Astrocyte (in vitro differentiated cells and primary cell): ENCODE data around the gene FSTL4. TPM values are rescaled to one million over a fixed set of nuclear protein-coding genes. Genes with fewer than 3 reads are reported as not detected.

ENCODE experiments used
- DNase-seq: peaks from one replicate; pipeline ENCODE4 v3.0.0-alpha.2; 2010; ENCODE audit warnings: low read depth
- FAIRE-seq: peaks from 2 replicates; lab custom pipeline; 2011; peaks lifted over from hg19 to GRCh38; lab: Jason Lieb, UNC
- H2AFZ ChIP-seq: 2 replicates; pipeline ENCODE4 v1.6.0; 2012; ENCODE audit warnings: low read depth, low read length, inconsistent platforms
- H3K27ac ChIP-seq: 2 replicates; pipeline ENCODE4 v1.5.1; 2011; ENCODE audit warnings: low read depth, low read length, inconsistent platforms
- H3K27me3 ChIP-seq: 2 replicates; pipeline ENCODE4 v1.6.0; 2011; ENCODE audit warnings: low read length, inconsistent platforms; ENCODE audit not compliant: insufficient read depth
- H3K36me3 ChIP-seq: 2 replicates; pipeline ENCODE4 v1.5.1; 2011; ENCODE audit warnings: low read length, inconsistent platforms; ENCODE audit not compliant: insufficient read depth
- H3K4me1 ChIP-seq: 2 replicates; pipeline ENCODE4 v1.5.1; 2011; ENCODE audit warnings: low read length, inconsistent platforms; ENCODE audit not compliant: insufficient read depth
- H3K4me2 ChIP-seq: 2 replicates; pipeline ENCODE4 v1.6.0; 2012; ENCODE audit warnings: low read length, inconsistent platforms
- H3K4me3 ChIP-seq: 2 replicates; pipeline ENCODE4 v1.5.1; 2011; ENCODE audit warnings: low read depth, mild to moderate bottlenecking, low read length, inconsistent platforms; ENCODE audit not compliant: insufficient read depth
- H3K79me2 ChIP-seq: 2 replicates; pipeline ENCODE4 v1.6.0; 2012; ENCODE audit warnings: mild to moderate bottlenecking, low read length, inconsistent platforms; ENCODE audit not compliant: insufficient read depth
- H3K9ac ChIP-seq: 2 replicates; pipeline ENCODE4 v1.6.0; 2012; ENCODE audit warnings: mild to moderate bottlenecking, low read length, inconsistent platforms
- H3K9me3 ChIP-seq: 2 replicates; pipeline ENCODE4 v1.5.1; 2012; ENCODE audit warnings: low read depth, mild to moderate bottlenecking, low read length, inconsistent platforms; ENCODE audit not compliant: insufficient read depth
- H4K20me1 ChIP-seq: 2 replicates; pipeline ENCODE4 v1.6.0; 2012; ENCODE audit warnings: low read length, inconsistent platforms; ENCODE audit not compliant: insufficient read depth
- H3K27ac Mint-ChIP-seq: one replicate; pipeline ENCODE4 v1.8.0; 2021; ENCODE audit warnings: mild to moderate bottlenecking, mixed read lengths; ENCODE audit not compliant: unreplicated experiment
- H3K27me3 Mint-ChIP-seq: one replicate; pipeline ENCODE4 v1.8.0; 2021; ENCODE audit warnings: low read depth, mixed read lengths; ENCODE audit not compliant: unreplicated experiment
- H3K36me3 Mint-ChIP-seq: one replicate; pipeline ENCODE4 v1.8.0; 2021; ENCODE audit warnings: low read depth, mixed read lengths; ENCODE audit not compliant: unreplicated experiment
- H3K4me1 Mint-ChIP-seq: one replicate; pipeline ENCODE4 v1.8.0; 2021; ENCODE audit warnings: low read depth, mixed read lengths; ENCODE audit not compliant: unreplicated experiment
- H3K4me3 Mint-ChIP-seq: one replicate; pipeline ENCODE4 v1.8.0; 2021; ENCODE audit warnings: mild to moderate bottlenecking, moderate library complexity, mixed read lengths; ENCODE audit not compliant: unreplicated experiment
- H3K9me3 Mint-ChIP-seq: one replicate; pipeline ENCODE4 v1.8.0; 2021; ENCODE audit warnings: mild to moderate bottlenecking, mixed read lengths; ENCODE audit not compliant: unreplicated experiment
- EZH2 ChIP-seq: IDR thresholded peaks from 2 replicates; pipeline ENCODE4 v1.6.1; 2012; ENCODE audit warnings: mild to moderate bottlenecking, low read length, inconsistent platforms; ENCODE audit not compliant: insufficient read depth
- total RNA-seq: library from RNA; stranded (reverse); gene quantifications from 2 replicates; pipeline ENCODE4 v1.2.1, GENCODE V29; 2021
- TF ChIP-seq, protein P1 (sequence below): IDR thresholded peaks from 2 replicates; pipeline ENCODE4 v1.5.1; 2011; ENCODE audit warnings: low read depth, mild to moderate bottlenecking, inconsistent platforms, low read length, moderate library complexity; ENCODE audit not compliant: insufficient read depth

Gene FSTL4
- total RNA-seq, 1 donor from 2014 or later: not detected

DNA sequence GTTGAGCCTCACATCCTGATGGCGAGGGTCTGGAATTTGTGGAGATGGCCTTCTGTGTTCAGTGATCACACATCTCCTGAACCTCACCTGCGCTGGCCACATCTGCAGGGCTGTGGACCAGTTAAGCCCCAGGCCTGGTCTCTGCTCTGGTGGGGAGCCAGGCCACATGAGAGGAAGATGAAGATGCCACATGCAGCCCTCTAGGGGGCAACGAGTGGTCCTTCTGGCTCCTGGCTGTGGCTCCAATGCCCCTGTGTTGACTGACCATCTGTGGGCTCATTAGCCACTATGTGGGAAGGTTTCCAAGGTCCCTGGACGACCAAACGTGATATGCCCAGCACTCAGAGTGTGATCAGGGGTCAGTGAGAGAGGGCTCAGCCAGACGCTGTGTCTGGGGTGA is 357.5 kb downstream of the FSTL4 start:
- no peak for FAIRE-seq
- no peaks in the 10 kb centered on the region for H3K79me2 ChIP-seq
- peaks cover 60% of the 10 kb centered on the region for H3K27me3 Mint-ChIP-seq
- no peak overlapping the region for H3K27ac Mint-ChIP-seq
- H3K9me3 ChIP-seq: no peaks in the 10 kb centered on the region
- H3K27ac ChIP-seq: no peak overlapping the region
- TF ChIP-seq, protein P1, sequence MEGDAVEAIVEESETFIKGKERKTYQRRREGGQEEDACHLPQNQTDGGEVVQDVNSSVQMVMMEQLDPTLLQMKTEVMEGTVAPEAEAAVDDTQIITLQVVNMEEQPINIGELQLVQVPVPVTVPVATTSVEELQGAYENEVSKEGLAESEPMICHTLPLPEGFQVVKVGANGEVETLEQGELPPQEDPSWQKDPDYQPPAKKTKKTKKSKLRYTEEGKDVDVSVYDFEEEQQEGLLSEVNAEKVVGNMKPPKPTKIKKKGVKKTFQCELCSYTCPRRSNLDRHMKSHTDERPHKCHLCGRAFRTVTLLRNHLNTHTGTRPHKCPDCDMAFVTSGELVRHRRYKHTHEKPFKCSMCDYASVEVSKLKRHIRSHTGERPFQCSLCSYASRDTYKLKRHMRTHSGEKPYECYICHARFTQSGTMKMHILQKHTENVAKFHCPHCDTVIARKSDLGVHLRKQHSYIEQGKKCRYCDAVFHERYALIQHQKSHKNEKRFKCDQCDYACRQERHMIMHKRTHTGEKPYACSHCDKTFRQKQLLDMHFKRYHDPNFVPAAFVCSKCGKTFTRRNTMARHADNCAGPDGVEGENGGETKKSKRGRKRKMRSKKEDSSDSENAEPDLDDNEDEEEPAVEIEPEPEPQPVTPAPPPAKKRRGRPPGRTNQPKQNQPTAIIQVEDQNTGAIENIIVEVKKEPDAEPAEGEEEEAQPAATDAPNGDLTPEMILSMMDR: no peak
- no peak for TF ChIP-seq EZH2
- H3K9me3 Mint-ChIP-seq: peaks cover 1% of the 10 kb centered on the region
- H3K4me2 ChIP-seq: no peak overlapping the region
- no peak overlapping the region for H2AFZ ChIP-seq
- no peak overlapping the region for H3K4me3 Mint-ChIP-seq
- H3K27me3 ChIP-seq: peaks cover 5% of the 10 kb centered on the region
- H3K36me3 ChIP-seq: no peaks in the 10 kb centered on the region
- no peaks in the 10 kb centered on the region for H4K20me1 ChIP-seq
- no peak overlapping the region for H3K9ac ChIP-seq
- no peaks in the 10 kb centered on the region for H3K36me3 Mint-ChIP-seq
- no peak for DNase-seq
- peaks cover 8% of the 10 kb centered on the region for H3K4me1 Mint-ChIP-seq
- no peak overlapping the region for H3K4me3 ChIP-seq
- no peaks in the 10 kb centered on the region for H3K4me1 ChIP-seq

DNA sequence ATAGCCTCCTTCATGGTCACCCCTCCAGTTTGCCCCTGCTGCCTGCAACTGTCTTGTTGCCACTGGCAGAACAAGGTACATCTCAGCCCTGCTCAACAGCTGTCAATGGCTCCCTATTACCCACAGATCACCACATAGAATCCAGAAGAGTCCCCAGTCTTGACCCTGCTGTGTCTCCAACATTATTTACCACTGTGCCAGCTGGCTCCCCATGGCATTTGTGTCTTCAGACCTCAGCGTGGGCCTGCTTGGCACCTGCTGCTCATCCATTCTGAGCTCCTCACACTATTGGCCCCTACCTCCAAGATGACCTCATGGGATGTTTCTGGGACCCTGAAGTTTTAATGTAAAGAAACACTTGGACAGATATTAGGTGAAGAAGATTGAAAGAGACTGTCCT is 358.7 kb downstream of the FSTL4 start:
- Histone ChIP-seq H3K9me3 (no peaks in the 10 kb centered on the region), H3K27me3 (peaks cover 2% of the 10 kb centered on the region), H3K4me2 (no peak overlapping the region), H3K27ac (no peak overlapping the region), H3K4me3 (no peak overlapping the region), H3K79me2 (no peaks in the 10 kb centered on the region), H3K9ac (no peak overlapping the region), H2AFZ (no peak overlapping the region), H3K36me3 (no peaks in the 10 kb centered on the region), H4K20me1 (no peaks in the 10 kb centered on the region), H3K4me1 (no peaks in the 10 kb centered on the region)
- Mint-ChIP-seq H3K27ac (peak overlapping the region; percentile 20), H3K4me3 (no peak overlapping the region), H3K4me1 (peaks cover 8% of the 10 kb centered on the region), H3K27me3 (peaks cover 53% of the 10 kb centered on the region), H3K9me3 (peaks cover 1% of the 10 kb centered on the region), H3K36me3 (no peaks in the 10 kb centered on the region)
- no peak for TF ChIP-seq EZH2
- no peak for DNase-seq
- FAIRE-seq: no peak

DNA sequence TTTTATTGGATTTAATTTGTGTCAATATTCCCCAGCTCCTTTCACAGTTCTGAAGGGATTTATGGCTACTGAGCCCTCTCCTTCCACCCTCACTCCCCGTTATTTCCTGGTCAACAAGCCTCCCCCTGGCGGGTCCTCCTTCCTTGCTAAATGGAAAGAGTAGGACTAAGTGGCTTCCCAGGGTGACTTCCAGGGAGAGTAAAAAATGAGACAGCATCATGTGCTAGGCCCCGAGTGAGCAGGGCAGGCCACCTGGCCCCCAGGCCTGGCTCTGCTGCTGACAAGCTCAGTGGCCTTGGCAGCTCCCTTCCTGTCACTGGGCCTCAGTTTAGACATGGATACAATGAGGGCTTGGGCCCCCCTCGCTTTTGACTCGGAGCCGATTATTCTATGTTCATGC is 359.3 kb downstream of the FSTL4 start:
- DNase-seq (no peak), FAIRE-seq (no peak)
- H3K27ac ChIP-seq: no peak overlapping the region
- no peak for TF ChIP-seq EZH2
- TF ChIP-seq, protein P1: no peak
- H3K79me2 ChIP-seq: no peaks in the 10 kb centered on the region
- no peak overlapping the region for H3K4me3 ChIP-seq
- no peaks in the 10 kb centered on the region for H3K4me1 ChIP-seq
- H3K27me3 ChIP-seq: peaks cover 2% of the 10 kb centered on the region
- H3K4me1 Mint-ChIP-seq: peaks cover 8% of the 10 kb centered on the region
- H3K36me3 ChIP-seq: no peaks in the 10 kb centered on the region
- H3K4me2 ChIP-seq: no peak overlapping the region
- H4K20me1 ChIP-seq: no peaks in the 10 kb centered on the region
- peaks cover 1% of the 10 kb centered on the region for H3K9me3 Mint-ChIP-seq
- H3K36me3 Mint-ChIP-seq: no peaks in the 10 kb centered on the region
- H2AFZ ChIP-seq: no peak overlapping the region
- H3K27ac Mint-ChIP-seq: no peak overlapping the region
- no peak overlapping the region for H3K4me3 Mint-ChIP-seq
- peaks cover 53% of the 10 kb centered on the region for H3K27me3 Mint-ChIP-seq
- H3K9ac ChIP-seq: no peak overlapping the region
- no peaks in the 10 kb centered on the region for H3K9me3 ChIP-seq
